H9 (cell line): ENCODE measurements around the gene HEXIM1. TPM values are rescaled to one million over a fixed set of nuclear protein-coding genes. Genes with fewer than 3 reads are reported as not detected.
A peak's percentile ranks its signal among the peaks of the same experiment; 100 is the strongest.

ENCODE experiments used
- DNase-seq: peaks from one replicate; pipeline ENCODE4 v3.0.0-alpha.2; 2017
- H2AFZ ChIP-seq: one replicate; pipeline ENCODE4 v1.6.1; 2013; ENCODE audit warnings: mild to moderate bottlenecking, low read length, control low read depth, moderate library complexity
- H2AK5ac ChIP-seq: 2 replicates; pipeline ENCODE4 v1.6.1; 2013; ENCODE audit warnings: low read length, control low read depth, mixed read lengths; ENCODE audit not compliant: insufficient read length
- H2BK120ac ChIP-seq: one replicate; pipeline ENCODE4 v1.6.1; 2013; ENCODE audit warnings: low read depth, mild to moderate bottlenecking, low read length, control low read depth, inconsistent platforms; ENCODE audit not compliant: poor library complexity, severe bottlenecking
- H2BK12ac ChIP-seq: 2 replicates; pipeline ENCODE4 v1.6.1; 2013; ENCODE audit warnings: low read length, control low read depth, mixed read lengths, low read depth; ENCODE audit not compliant: insufficient read length
- H2BK15ac ChIP-seq: 2 replicates; pipeline ENCODE4 v1.6.1; 2013; ENCODE audit warnings: low read depth, low read length, control low read depth
- H2BK20ac ChIP-seq: one replicate; pipeline ENCODE4 v1.6.1; 2013; ENCODE audit warnings: low read depth, mild to moderate bottlenecking, low read length, control low read depth, inconsistent platforms; ENCODE audit not compliant: poor library complexity, severe bottlenecking
- H2BK5ac ChIP-seq: 2 replicates; pipeline ENCODE4 v1.6.1; 2013; ENCODE audit warnings: low read length, control low read depth, mixed read lengths; ENCODE audit not compliant: insufficient read length
- H3K14ac ChIP-seq: 2 replicates; pipeline ENCODE4 v1.6.1; 2013; ENCODE audit warnings: low read length, control low read depth; ENCODE audit not compliant: insufficient read depth
- H3K18ac ChIP-seq: 2 replicates; pipeline ENCODE4 v1.6.1; 2013; ENCODE audit warnings: low read depth, mild to moderate bottlenecking, mixed read lengths, low read length, control low read depth; ENCODE audit not compliant: insufficient read length
- H3K23ac ChIP-seq: 2 replicates; pipeline ENCODE4 v1.6.1; 2013; ENCODE audit warnings: low read length, control low read depth, mixed read lengths, low read depth; ENCODE audit not compliant: insufficient read length
- H3K23me2 ChIP-seq: 2 replicates; pipeline ENCODE4 v1.6.1; 2013; ENCODE audit warnings: low read depth, mild to moderate bottlenecking, mixed read lengths, low read length, control low read depth; ENCODE audit not compliant: insufficient read length, poor library complexity, severe bottlenecking
- H3K27ac ChIP-seq: 2 replicates; pipeline ENCODE4 v1.5.1; 2013; ENCODE audit warnings: low read length, control low read depth, mixed read lengths, low read depth; ENCODE audit not compliant: insufficient read length
- H3K27me3 ChIP-seq: 2 replicates; pipeline ENCODE4 v1.6.1; 2013; ENCODE audit warnings: low read length, control low read depth, inconsistent platforms; ENCODE audit not compliant: insufficient read depth
- H3K4ac ChIP-seq: 2 replicates; pipeline ENCODE4 v1.6.1; 2013; ENCODE audit warnings: low read depth, mild to moderate bottlenecking, control low read depth, inconsistent platforms, low read length, moderate library complexity
- H3K4me1 ChIP-seq: 2 replicates; pipeline ENCODE4 v1.6.1; 2013; ENCODE audit warnings: low read length, control low read depth, inconsistent platforms; ENCODE audit not compliant: insufficient read depth
- H3K4me2 ChIP-seq: 2 replicates; pipeline ENCODE4 v1.6.1; 2013; ENCODE audit warnings: low read length, control low read depth, mixed read lengths; ENCODE audit not compliant: insufficient read length, insufficient read depth
- H3K56ac ChIP-seq: 2 replicates; pipeline ENCODE4 v1.6.1; 2013; ENCODE audit warnings: low read depth, mild to moderate bottlenecking, mixed read lengths, low read length, control low read depth; ENCODE audit not compliant: insufficient read length
- H3K79me1 ChIP-seq: 2 replicates; pipeline ENCODE4 v1.6.1; 2013; ENCODE audit warnings: low read depth, mild to moderate bottlenecking, moderate library complexity, low read length, control low read depth, inconsistent platforms; ENCODE audit not compliant: insufficient read depth, poor library complexity, severe bottlenecking
- H3K79me2 ChIP-seq: 2 replicates; pipeline ENCODE4 v1.6.1; 2013; ENCODE audit warnings: low read length, control low read depth, inconsistent platforms; ENCODE audit not compliant: insufficient read depth
- H3K9ac ChIP-seq: 2 replicates; pipeline ENCODE4 v1.6.1; 2013; ENCODE audit warnings: low read length, control low read depth, mixed read lengths; ENCODE audit not compliant: insufficient read length; ENCODE audit errors: extremely low read depth
- H3K9me3 ChIP-seq: one replicate; pipeline ENCODE4 v1.6.1; 2013; ENCODE audit warnings: low read depth, low read length, inconsistent platforms; ENCODE audit not compliant: control insufficient read depth
- H3T11ph ChIP-seq: one replicate; pipeline ENCODE4 v1.6.1; 2013; ENCODE audit warnings: mild to moderate bottlenecking, low read length, control low read depth, inconsistent platforms
- H4K20me1 ChIP-seq: one replicate; pipeline ENCODE4 v1.6.1; 2013; ENCODE audit not compliant: control insufficient read depth, insufficient read length, insufficient read depth
- H4K5ac ChIP-seq: 2 replicates; pipeline ENCODE4 v1.6.1; 2013; ENCODE audit warnings: low read depth, mild to moderate bottlenecking, mixed read lengths, low read length, control low read depth; ENCODE audit not compliant: insufficient read length
- H4K8ac ChIP-seq: replicated peaks from 2 replicates; pipeline ENCODE4 v1.6.1; 2013; ENCODE audit warnings: low read length, control low read depth, mixed read lengths, low read depth; ENCODE audit not compliant: insufficient read length
- H4K91ac ChIP-seq: 2 replicates; pipeline ENCODE4 v1.6.1; 2013; ENCODE audit warnings: low read depth, mild to moderate bottlenecking, moderate library complexity, mixed read lengths, low read length, control low read depth; ENCODE audit not compliant: insufficient read length
- H3K27ac Mint-ChIP-seq, 3 experiments: 2 replicates in 2 of 3; 3 replicates in 1 of 3; pipeline ENCODE4 v1.8.0; 2020 to 2021; ENCODE audit warnings: mixed read lengths in 3 of 3, mild to moderate bottlenecking in 1 of 3, moderate library complexity in 1 of 3
- H3K27me3 Mint-ChIP-seq: 2 replicates; pipeline ENCODE4 v1.8.0; 2021; ENCODE audit warnings: low read depth, mild to moderate bottlenecking, moderate library complexity, mixed read lengths
- H3K36me3 Mint-ChIP-seq, 3 experiments: 2 replicates in 2 of 3; 3 replicates in 1 of 3; pipeline ENCODE4 v1.8.0; 2020 to 2021; ENCODE audit warnings: low read depth in 3 of 3, mixed read lengths in 3 of 3; ENCODE audit not compliant: insufficient read depth in 1 of 3
- H3K4me1 Mint-ChIP-seq, 2 experiments: 2 replicates each; pipeline ENCODE4 v1.8.0; 2020; ENCODE audit warnings: mixed read lengths in 2 of 2
- H3K4me3 Mint-ChIP-seq, 2 experiments: 2 replicates in 1 of 2; 3 replicates in 1 of 2; pipeline ENCODE4 v1.8.0; 2020 to 2021; ENCODE audit warnings: mild to moderate bottlenecking in 2 of 2, mixed read lengths in 2 of 2, moderate library complexity in 1 of 2
- H3K9me3 Mint-ChIP-seq, 2 experiments: 2 replicates in 1 of 2; 3 replicates in 1 of 2; pipeline ENCODE4 v1.8.0; 2020; ENCODE audit warnings: mild to moderate bottlenecking in 2 of 2, mixed read lengths in 2 of 2, moderate library complexity in 1 of 2
- WGBS: extraction: QIAGEN DNeasy Blood & Tissue Kit; methylation state at CpG from one replicate; pipeline ENCODE4 v1.1.7; 2013; ENCODE audit warnings: missing lambda C conversion rate, low lambda C conversion rate, mixed read lengths; ENCODE audit not compliant: insufficient read length; ENCODE audit errors: extremely low coverage; 5-methylcytosine and 5-hydroxymethylcytosine counted together
- total RNA-seq: library from RNA; stranded (reverse); gene quantifications from 2 replicates; pipeline ENCODE4 v1.2.1, GENCODE V29; 2021
- TF ChIP-seq, protein P1 (sequence below): fragments of 200-600 bp; sonication (generic); conservative IDR thresholded peaks from 3 replicates; pipeline ENCODE4 v1.8.0; 2021; ENCODE audit warnings: antibody characterized with exemption, mild to moderate bottlenecking

HEXIM1 gene
- total RNA-seq, 1 experiment from 2014 or later, result 32.4 TPM

DNA sequence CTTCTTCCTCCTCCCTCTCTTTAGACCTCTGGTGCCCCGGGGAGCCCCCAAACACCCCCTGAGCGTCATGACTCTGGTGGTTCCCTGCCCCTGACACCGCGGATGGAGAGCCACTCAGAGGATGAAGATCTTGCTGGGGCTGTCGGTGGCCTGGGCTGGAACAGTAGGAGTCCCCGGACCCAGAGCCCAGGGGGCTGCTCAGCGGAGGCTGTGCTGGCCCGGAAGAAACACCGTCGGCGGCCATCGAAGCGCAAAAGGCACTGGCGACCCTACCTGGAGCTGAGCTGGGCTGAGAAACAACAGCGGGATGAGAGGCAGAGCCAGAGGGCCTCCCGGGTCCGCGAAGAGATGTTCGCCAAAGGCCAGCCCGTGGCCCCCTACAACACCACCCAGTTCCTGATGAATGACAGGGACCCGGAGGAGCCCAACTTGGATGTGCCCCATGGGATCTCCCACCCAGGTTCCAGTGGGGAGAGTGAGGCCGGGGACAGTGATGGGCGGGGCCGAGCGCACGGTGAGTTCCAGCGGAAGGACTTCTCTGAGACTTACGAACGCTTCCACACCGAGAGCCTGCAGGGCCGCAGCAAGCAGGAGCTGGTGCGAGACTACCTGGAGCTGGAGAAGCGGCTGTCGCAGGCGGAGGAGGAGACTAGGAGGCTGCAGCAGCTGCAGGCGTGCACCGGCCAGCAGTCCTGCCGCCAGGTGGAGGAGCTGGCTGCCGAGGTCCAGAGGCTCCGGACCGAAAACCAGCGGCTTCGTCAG lies 20.9 kb downstream of the HEXIM1 start:
- no peak overlapping the region for H2BK120ac ChIP-seq
- peak; percentile 90 for DNase-seq

More for the DNA sequence above, 20.9 kb downstream of the HEXIM1 start:
- Mint-ChIP-seq H3K27me3 (no peaks in the 10 kb centered on the region), H3K27ac (no peak overlapping the region; a peak in 1 of 7 replicates), H3K4me3 (no peak overlapping the region), H3K36me3 (peaks cover 2 to 27% (median 17%) of the 10 kb centered on the region in 3 experiments; a peak in 6 of 7 replicates), H3K4me1 (peaks cover 30 to 37% of the 10 kb centered on the region in 2 experiments), H3K9me3 (no peaks in the 10 kb centered on the region)
- Histone ChIP-seq H3K56ac (no peak overlapping the region), H4K5ac (no peak overlapping the region), H3K23me2 (no peaks in the 10 kb centered on the region), H3K23ac (no peak overlapping the region), H3K79me1 (no peaks in the 10 kb centered on the region), H2BK15ac (no peak overlapping the region), H3K9ac (no peak overlapping the region), H3K4me2 (no peak overlapping the region), H3K18ac (no peak overlapping the region), H3K14ac (no peak overlapping the region; the same call in 1 of the 2 replicates), H3T11ph (no peak overlapping the region), H3K79me2 (no peaks in the 10 kb centered on the region), H2BK12ac (no peak overlapping the region), H4K8ac (no peak overlapping the region), H3K4me1 (peaks cover 2% of the 10 kb centered on the region; the same call in 1 of the 2 replicates), H2BK20ac (no peak overlapping the region), H3K27me3 (no peaks in the 10 kb centered on the region), H2BK5ac (no peak overlapping the region), H3K9me3 (no peaks in the 10 kb centered on the region), H2AFZ (no peak overlapping the region), H2AK5ac (no peak overlapping the region), H3K4ac (no peak overlapping the region), H4K20me1 (no peaks in the 10 kb centered on the region), H3K27ac (no peak overlapping the region), H4K91ac (no peak overlapping the region)
- no CpG with 5 or more reads among the region's 43 CpGs for WGBS
- TF ChIP-seq, protein P1, sequence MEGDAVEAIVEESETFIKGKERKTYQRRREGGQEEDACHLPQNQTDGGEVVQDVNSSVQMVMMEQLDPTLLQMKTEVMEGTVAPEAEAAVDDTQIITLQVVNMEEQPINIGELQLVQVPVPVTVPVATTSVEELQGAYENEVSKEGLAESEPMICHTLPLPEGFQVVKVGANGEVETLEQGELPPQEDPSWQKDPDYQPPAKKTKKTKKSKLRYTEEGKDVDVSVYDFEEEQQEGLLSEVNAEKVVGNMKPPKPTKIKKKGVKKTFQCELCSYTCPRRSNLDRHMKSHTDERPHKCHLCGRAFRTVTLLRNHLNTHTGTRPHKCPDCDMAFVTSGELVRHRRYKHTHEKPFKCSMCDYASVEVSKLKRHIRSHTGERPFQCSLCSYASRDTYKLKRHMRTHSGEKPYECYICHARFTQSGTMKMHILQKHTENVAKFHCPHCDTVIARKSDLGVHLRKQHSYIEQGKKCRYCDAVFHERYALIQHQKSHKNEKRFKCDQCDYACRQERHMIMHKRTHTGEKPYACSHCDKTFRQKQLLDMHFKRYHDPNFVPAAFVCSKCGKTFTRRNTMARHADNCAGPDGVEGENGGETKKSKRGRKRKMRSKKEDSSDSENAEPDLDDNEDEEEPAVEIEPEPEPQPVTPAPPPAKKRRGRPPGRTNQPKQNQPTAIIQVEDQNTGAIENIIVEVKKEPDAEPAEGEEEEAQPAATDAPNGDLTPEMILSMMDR, result no peak
